Regular cardiac myocyte (primary cell): ENCODE results near the gene BRIX1. TPM values are rescaled to one million over a fixed set of nuclear protein-coding genes. Genes with fewer than 3 reads are reported as not detected.

Experiments
- total RNA-seq: library from RNA; depleted of rRNA; stranded (reverse); fragments of >200 nt; gene quantifications from 2 replicates; pipeline ENCODE4 v1.2.3, GENCODE V29; 2014

The BRIX1 gene, protein sequence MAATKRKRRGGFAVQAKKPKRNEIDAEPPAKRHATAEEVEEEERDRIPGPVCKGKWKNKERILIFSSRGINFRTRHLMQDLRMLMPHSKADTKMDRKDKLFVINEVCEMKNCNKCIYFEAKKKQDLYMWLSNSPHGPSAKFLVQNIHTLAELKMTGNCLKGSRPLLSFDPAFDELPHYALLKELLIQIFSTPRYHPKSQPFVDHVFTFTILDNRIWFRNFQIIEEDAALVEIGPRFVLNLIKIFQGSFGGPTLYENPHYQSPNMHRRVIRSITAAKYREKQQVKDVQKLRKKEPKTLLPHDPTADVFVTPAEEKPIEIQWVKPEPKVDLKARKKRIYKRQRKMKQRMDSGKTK
- total RNA-seq, result 40.0 and 73.8 TPM in 2 replicates

DNA sequence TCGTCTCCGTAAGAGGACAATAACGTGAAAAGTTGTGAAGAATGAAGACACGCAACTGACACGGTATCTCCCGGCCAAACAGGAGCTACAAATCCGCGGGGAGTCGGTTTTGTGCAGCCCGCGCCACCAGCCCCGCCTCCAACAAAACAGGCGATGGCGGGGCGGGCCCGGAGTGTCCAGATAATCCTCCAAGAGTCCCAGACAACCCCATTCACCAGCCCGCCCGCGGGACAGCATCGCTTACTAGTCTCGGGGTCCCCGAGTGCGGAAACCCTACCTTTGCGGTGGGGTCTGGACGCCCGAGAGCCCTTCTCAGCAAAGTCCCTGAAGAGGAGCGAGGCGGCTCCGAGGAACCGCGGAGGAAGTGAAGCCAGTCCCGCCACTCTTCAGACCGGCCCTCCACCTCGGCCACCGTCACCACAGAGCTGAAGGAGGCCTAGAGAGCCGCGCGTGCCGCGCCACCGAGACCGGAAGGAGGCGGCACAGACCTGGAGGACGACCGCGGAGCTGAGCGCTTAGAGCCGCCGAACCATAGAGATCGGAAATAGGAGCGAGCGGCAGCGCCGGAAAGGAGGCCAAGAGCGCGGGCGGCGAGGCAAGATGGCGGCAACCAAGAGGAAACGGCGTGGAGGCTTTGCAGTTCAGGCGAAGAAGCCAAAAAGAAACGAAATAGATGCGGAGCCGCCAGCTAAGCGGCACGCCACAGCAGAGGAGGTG, at the start of gene BRIX1, which contains the start of gene RAD1:
Gene BRIX1, plus strand, starts transcription at position 573 of the 717 bp plus-strand sequence. Its CDS starts 28 bp downstream, at position 601.
Gene RAD1, minus strand, starts transcription at position 366 of the 717 bp plus-strand sequence. CDS start 612 bp downstream, outside the sequence.

DNA sequence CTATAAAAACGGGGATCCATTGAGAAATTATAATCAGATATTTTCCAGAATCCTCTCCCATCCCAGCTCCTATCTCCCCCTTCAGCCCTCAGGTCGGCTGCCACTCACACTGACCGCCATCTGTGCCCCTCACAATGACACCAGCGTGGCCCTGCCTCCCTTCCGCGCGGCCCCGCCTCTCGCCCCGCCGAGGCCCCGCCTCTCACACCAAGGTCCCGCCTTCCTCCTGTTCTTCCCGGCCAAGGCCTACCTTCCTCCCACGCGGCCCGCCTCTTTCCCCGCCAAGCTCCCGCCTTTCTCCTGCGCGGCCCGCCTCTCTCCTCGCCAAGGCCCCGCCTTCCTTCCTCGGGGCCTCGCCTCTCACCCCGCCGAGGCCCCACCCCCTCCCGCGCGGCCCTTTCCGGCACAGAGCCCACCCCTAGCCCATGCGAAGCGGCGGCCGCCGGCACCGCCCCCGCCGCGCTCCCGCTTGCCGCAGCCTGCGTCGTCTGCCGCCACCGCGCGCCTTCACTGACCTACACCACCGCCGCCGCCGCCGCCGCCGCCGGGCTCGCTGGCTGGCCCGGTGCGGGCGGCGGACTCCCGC, 13.7 kb downstream of the BRIX1 start, which contains the start of gene DNAJC21:
Gene DNAJC21, plus strand, starts transcription at position 426 of the 586 bp plus-strand sequence. CDS start 261 bp downstream, outside the sequence.

Other genes with a start within 250 kb of the BRIX1 start
- under 0.01 and 0.28 TPM in 2 replicates for gene TTC23L, start 76.5 kb upstream of the BRIX1 start, total RNA-seq
- 20.9 and 37.6 TPM in 2 replicates for gene RAD1, start 207 bp upstream of the BRIX1 start, total RNA-seq
- gene DNAJC21, start 13.8 kb downstream of the BRIX1 start, total RNA-seq, result 44.0 and 53.5 TPM in 2 replicates
- gene AGXT2, start 132.2 kb downstream of the BRIX1 start, total RNA-seq, result not detected in 2 replicates